ENCODE data around the gene ULK4. TPM values are rescaled to one million over a fixed set of nuclear protein-coding genes. Genes with fewer than 3 reads are reported as not detected.

ULK4 gene
- total and polyA plus RNA-seq, 2 of the 8 experiments (the other 6 are each of a cell fraction or from before 2014, with no cell fraction given): 3.0 to 10.8 TPM

GRCh38 chr3:41362638-41363559 lies 599.0 kb downstream of the ULK4 start (continued):
- TF ChIP-seq HDAC2 (IDR thresholded peaks at IDR 0.05; ENCODE audit: borderline replicate concordance in 1 of 2, low read depth in 2 of 2, low read length in 2 of 2) (peak; percentile 94 to 97; a peak in 3 of 4 replicates), KDM5A (IDR thresholded peaks at IDR 0.05; ENCODE audit: low read length) (no peak), SUZ12 (IDR thresholded peaks at IDR 0.05; ENCODE audit: low read length) (no peak), ZNF274 (IDR thresholded peaks at IDR 0.05; ENCODE audit: borderline replicate concordance, extremely low read depth, low read length) (no peak), ATF3 (IDR thresholded peaks at IDR 0.05; ENCODE audit: insufficient read depth, low read depth, low read length) (no peak), SP1 (IDR thresholded peaks at IDR 0.05; ENCODE audit: low read depth, low read length) (no peak; the same call in 1 of the 2 replicates), BACH1 (IDR thresholded peaks at IDR 0.05; ENCODE audit: low read length) (no peak), KDM4A (IDR thresholded peaks at IDR 0.05; ENCODE audit: low read depth, low read length, severe bottlenecking) (no peak), SIN3A (conservative IDR thresholded peaks at IDR 0.05 in 1 of 2, IDR thresholded peaks at IDR 0.05 in 1 of 2; ENCODE audit: low read depth in 1 of 2, low read length in 2 of 2) (no peak), SAP30 (IDR thresholded peaks at IDR 0.05; ENCODE audit: insufficient read depth, insufficient replicate concordance, low read length) (no peak), USF2 (IDR thresholded peaks at IDR 0.05; ENCODE audit: low read length) (no peak), CBX8 (IDR thresholded peaks at IDR 0.05; ENCODE audit: borderline replicate concordance, low read depth, low read length) (no peak), CREB1 (IDR thresholded peaks at IDR 0.05) (no peak), CTBP2 (IDR thresholded peaks at IDR 0.05; ENCODE audit: borderline replicate concordance, insufficient read depth, insufficient read length, low read length) (peak; percentile 98), ASH2L (IDR thresholded peaks at IDR 0.05; ENCODE audit: low read length) (peak; percentile 27), PHF8 (conservative IDR thresholded peaks at IDR 0.05; ENCODE audit: low read depth, low read length) (no peak), YY1 (IDR thresholded peaks at IDR 0.05; ENCODE audit: low read depth, low read length) (peak; percentile 46; the same call in 1 of the 2 replicates), RNF2 (IDR thresholded peaks at IDR 0.05; ENCODE audit: borderline replicate concordance, low read depth, low read length, missing control alignments, poor library complexity, severe bottlenecking) (no peak), POLR2AphosphoS5 (IDR thresholded peaks at IDR 0.05; ENCODE audit: low read depth, low read length) (no peak), BRCA1 (IDR thresholded peaks at IDR 0.05; ENCODE audit: low read depth, low read length) (no peak), NRF1 (IDR thresholded peaks at IDR 0.05; ENCODE audit: low read depth, low read length) (no peak)

Data from H1 (cell line).